Measurements from ENCODE around the gene PYROXD2.

- TF ChIP-seq POLR2AphosphoS5 (IDR thresholded peaks at IDR 0.05; ENCODE audit: low read depth, low read length): no peak
- no peak for TF ChIP-seq CTCF (IDR thresholded peaks at IDR 0.05)
- no peak for TF ChIP-seq ELF1 (IDR thresholded peaks at IDR 0.05)
- TF ChIP-seq TCF12 (IDR thresholded peaks at IDR 0.05): no peak
- TF ChIP-seq, protein P1, sequence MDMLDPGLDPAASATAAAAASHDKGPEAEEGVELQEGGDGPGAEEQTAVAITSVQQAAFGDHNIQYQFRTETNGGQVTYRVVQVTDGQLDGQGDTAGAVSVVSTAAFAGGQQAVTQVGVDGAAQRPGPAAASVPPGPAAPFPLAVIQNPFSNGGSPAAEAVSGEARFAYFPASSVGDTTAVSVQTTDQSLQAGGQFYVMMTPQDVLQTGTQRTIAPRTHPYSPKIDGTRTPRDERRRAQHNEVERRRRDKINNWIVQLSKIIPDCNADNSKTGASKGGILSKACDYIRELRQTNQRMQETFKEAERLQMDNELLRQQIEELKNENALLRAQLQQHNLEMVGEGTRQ (IDR thresholded peaks at IDR 0.05; ENCODE audit: borderline replicate concordance, low read depth, low read length): no peak
- TF ChIP-seq GABPA (IDR thresholded peaks at IDR 0.05; ENCODE audit: low read depth): no peak
- no peak for TF ChIP-seq CHD2 (IDR thresholded peaks at IDR 0.05; ENCODE audit: low read length, partially characterized antibody)
- no peak for TF ChIP-seq JUND (IDR thresholded peaks at IDR 0.05)
These were observed 8.7 kb upstream of the PYROXD2 start for GRCh38 chr10:98423691-98424120.
